ENCODE results near the gene SMIM24.
"Not testable (repeated sequence)": the region's sequence is repeated elsewhere in the genome, so short reads cannot be mapped to it uniquely, and the experiment has no call there.

SMIM24 gene

DNA sequence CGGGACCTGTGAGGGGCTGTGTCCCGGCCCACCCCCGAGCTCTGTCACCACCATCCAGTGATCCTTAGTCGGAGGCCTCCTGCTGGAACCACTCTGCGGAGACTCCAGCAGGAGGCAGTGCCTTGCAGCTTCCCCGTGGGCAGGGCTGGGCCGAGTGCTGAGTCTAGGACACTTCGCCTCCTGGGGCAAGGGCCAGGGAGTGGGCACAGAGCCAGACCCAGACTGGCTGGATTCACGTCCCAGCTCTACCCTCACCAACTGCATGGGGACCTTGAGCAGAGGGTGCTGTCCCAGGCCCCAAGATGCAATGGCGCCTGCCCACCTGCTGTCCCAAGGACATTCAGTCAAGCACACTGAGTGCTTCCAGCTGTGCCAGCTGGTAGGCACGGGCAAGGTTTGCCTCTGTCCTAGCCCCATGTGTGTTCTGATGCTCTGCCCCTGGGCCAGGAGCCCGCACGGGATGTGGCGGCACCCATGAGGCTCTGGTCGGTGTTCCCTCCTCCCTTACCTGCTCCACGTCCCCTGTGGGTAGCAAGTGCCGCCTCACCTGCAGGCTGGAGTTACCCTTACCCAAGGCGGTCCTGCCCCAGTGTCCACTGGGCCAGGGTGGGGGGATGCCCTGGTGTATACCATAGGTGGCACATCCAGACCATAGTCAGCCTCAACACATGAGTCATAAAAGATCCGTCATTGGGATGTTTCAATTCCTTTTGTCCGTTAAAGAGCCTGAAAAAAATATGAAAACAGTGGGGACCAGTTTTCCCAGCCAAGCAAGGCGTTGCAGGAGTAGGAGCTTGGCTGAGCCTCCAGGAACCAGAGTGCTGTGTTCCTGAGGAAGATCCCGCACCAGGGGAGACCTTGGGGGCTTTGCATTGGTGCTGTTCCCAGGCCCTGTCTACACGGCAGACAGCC lies 33.2 kb upstream of the SMIM24 start:
- DNase-seq: no peak

DNA sequence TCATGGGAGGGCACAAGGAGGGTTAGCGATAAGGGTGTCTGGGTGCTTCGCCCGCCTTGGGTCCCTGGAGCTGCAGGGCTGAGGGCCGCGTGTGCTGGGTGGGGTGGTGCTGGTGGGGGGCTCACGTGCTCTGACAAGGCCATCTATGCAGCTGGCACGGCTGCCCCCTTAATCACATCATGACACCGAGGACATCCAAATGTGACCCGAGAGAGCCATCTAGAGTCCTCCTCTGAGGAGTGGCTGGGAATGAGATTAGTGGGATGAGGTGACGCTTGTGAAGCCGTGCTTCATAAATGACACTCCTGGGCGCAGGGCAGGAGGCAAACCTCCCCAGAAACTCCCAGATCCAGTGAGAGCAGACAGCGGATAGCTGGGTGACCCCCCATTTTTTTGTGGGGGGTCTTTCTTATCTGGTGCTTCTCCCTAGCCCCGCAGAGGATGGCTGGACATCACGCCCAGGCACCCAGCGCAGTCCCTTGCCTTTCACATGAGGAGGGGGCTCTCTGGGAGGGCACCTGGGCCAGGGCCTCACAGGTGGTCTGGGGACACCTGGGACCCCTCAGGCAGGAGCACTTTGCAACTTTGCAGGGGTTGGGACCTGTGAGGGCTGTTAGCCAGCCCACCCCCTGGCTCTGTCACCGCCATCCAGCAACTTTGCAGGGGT lies 32.4 kb upstream of the SMIM24 start:
- no peak for DNase-seq

DNA sequence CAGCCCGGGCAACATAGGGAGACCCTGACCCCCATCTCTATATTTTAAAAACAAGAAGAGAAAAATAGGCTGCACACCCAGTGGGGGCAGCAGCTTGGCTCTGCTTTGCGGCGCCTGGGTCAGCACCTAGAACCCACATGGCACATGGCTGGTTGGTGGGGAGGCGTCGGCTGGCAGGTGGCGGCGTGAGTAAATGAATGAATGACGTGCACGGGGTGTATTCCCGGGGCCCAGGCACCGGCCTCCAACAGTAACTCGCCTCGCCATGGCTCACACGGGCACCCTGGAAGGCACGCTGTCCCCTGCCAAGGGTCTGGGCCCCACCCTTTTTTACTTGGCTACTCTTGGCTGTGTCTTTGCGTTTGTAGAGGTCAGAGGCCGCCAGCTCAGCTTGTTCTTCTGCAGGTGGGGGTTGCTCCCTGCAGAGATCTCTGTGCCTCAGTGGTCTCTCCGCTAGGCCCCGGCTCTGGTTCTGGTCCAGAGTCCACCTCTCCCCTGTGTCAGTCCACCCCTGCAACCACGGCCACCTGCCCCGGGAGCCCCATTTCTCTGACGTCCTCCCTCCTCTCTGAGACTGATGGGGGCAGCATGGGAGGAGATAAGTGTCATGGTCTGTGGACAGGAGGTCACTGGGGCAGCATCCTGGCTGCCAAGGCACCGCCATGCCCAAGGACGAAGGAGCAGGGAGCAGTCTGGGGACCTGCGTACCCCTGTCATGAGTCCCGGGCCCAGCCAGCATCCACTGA lies 31.4 kb upstream of the SMIM24 start:
- DNase-seq: no peak

- no peak for DNase-seq
Measured at GRCh38 chr19:3510727-3511126, 30.4 kb upstream of the SMIM24 start.

DNA sequence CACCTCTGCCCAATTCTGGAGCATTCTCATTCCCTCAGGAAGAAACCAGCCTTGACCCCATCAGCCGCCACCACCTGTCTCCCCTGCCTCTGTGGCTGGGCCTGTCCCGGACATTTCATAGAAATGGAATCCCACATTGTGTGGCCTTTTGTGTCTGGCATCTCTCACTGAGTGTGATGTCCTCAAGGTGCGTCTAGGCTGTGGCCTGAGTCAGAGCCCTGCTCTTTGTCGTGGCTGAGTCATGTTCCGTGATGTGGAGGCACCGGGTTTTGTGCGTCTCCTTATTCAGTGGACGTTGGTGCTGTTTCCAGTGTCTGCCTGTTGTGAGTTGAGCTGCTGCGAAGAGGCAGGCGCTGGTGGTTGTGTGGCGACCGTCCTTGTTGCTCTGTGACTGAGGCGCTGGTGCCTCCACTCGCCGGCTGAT lies 29.3 kb upstream of the SMIM24 start:
- DNase-seq: no peak

DNA sequence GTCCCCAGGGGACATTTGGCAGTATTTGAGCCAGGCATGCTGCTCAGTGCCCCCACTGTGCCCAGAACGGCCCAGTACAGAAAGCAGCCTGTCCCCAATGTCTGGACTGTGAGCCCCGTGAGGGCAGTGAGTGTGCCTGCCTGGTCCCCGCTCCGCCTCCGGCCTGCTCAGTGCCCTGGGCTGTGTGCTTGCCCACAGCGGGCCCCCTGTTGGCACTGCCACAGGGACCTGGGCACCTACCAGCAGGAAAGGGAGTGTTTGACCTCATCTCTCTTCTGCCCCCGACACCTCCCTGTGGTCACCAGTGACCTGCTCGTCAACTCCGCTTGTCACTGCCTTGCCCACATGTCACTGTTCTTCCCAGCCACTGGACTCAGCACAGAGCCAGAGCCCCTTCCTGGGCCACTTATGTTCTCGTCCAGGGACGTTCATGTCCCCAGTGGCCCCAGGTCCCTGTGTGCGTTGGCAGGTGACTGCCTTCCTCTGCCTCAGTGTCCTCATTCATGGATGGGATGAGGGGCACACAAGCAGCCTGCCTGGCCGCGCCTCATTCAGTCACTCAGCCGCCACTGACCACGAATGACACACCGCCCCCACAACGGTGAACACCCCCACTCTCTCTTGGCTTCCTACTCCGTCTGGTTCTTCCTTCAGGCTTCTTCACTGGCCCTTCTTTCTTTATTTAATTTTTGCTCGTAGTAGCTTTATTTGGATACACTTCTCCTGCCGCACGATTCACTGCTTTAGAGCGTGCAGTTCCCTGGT lies 28.6 kb upstream of the SMIM24 start:
- no peak for DNase-seq

DNA sequence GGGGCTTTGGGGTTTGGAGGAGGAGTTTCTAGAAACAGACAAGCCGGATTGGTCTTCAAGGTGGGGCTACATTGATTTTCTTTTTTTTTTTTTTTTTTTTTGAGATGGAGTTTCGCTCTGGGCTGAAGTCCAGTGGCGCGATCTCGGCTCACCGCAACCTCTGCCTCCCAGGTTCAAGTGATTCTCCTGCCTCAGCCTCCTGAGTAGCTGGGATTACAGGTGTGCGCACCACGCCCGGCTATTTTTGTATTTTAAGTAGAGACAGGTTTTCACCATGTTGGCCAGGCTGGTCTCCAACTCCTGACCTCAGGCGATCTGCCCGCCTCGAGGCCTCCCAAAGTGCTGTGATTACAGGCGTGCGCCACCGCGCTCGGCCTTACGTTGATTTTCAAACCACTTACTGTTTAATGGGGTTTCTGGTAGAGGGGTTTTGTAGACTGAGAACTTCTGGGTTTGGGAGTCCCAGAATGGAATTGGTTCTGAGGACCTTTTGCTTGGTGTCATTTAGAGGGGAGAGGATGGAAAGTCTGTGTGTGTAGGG lies 27.9 kb upstream of the SMIM24 start:
- DNase-seq: not testable (repeated sequence)

GRCh38 chr19:3507371-3508120 lies 27.2 kb upstream of the SMIM24 start:
- DNase-seq: no peak

GRCh38 chr19:3506384-3507340 lies 26.3 kb upstream of the SMIM24 start:
- no peak for DNase-seq

GRCh38 chr19:3505598-3506383 lies 25.5 kb upstream of the SMIM24 start, which contains the start of gene FZR1:
Gene FZR1, plus strand, starts transcription at chr19:3506311. Its CDS starts 16,679 bp downstream, at chr19:3522990.
- peak; percentile 95 to 96 for DNase-seq

DNA sequence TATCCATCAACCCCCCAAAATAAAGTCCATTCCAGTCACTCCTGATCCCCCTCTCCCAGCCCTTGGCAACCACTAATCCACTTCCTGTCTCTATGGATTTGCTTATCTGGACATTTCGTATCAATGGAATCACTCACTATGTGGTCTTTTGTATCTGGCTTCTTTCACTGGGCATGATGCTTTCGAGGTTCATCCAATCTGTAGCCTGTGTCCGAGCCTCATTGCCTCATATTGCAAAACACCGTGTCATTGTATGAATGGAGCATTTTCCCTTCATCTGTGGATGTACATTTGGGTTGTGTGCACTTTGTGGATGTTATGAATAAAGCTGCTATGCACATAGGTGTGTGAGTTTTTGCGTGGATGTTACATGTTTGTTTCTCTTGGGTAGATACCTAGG lies 24.4 kb upstream of the SMIM24 start:
- no peak for DNase-seq

DNA sequence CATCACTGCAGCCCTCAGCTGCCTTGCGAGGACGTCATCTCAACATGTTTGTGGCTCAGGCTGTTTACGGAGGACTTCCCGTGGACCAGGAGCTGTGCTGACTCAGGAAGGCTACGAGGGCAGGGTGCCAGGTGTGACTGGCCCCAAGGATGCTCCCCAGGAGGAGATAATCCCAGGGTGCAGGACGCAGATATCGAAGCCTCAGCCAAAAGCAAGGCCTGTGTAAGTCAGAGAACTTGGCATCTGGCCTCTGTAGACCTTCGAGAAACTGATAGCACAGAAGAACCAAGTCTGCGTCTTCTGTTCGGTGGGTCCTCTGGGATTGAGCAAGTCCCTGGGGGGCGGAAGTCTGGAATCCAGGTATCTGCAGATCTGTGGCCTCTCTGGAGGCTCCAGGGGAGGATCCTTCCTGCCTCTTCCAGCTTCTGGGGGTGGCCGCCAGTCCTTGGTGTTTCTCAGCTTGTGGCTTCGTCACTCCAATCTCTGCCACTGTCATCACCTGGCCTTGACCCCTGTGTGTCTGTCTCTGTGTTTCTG lies 22.8 kb upstream of the SMIM24 start:
- DNase-seq: no peak

DNA sequence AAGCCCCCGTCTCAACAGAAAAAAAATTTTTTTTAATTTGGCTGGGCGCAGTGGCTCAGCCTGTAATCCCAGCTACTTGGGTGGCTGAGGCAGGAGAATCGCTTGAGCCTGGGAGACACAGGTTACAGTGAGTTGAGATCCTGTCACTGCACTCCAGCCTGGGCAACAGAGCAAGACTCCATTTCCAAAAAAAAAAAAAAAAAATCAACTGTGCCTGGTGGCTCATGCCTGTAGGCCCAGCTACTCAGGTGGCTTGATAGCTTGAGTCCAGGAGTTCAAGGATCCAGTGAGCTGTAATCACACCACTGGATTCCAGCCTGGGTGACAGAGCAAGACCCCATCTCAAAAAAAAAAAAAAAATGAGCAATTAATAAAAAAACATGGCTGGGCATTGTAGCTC lies 21.5 kb upstream of the SMIM24 start:
- no peak for DNase-seq

DNA sequence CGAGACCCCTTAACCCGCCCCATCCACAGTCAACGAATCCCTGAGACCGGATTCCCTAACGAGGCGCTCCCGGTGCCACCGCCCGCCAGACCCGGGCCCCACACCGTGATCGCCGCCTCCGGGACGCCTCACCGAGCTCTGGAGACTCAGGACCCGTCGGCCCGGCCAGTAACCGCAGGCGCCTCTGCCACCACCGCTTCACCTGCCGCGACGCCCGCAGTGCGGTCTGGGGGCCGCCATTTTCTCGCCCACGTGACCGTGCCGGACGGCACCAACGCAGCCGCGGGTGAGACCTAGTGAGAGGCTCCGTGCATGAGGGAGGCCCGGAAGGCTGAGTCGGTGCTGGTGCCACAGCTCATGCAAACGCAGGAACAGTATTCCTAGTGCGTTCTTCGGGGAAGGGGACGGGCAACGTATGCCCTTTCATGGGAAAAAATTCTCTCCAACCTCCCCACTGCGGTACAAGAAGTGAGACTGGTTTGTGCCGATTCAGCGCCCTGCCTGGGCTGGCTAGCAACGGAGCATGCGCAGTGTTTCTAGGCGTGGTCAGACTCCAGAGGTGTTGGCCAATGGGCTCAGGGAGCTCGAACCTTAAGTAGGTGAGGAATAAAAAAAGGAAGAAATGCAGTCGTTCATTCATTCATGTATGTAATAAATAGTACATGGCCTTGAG lies 20.2 kb upstream of the SMIM24 start, which contains the start of gene DOHH:
Gene DOHH, minus strand, starts transcription at position 246 of the 673 bp plus-strand sequence. CDS start 3,860 bp downstream, outside the sequence.
- peak; percentile 86 to 90 for DNase-seq

- DNase-seq: no peak
Measured at GRCh38 chr19:3499738-3500428, 19.6 kb upstream of the SMIM24 start.

DNA sequence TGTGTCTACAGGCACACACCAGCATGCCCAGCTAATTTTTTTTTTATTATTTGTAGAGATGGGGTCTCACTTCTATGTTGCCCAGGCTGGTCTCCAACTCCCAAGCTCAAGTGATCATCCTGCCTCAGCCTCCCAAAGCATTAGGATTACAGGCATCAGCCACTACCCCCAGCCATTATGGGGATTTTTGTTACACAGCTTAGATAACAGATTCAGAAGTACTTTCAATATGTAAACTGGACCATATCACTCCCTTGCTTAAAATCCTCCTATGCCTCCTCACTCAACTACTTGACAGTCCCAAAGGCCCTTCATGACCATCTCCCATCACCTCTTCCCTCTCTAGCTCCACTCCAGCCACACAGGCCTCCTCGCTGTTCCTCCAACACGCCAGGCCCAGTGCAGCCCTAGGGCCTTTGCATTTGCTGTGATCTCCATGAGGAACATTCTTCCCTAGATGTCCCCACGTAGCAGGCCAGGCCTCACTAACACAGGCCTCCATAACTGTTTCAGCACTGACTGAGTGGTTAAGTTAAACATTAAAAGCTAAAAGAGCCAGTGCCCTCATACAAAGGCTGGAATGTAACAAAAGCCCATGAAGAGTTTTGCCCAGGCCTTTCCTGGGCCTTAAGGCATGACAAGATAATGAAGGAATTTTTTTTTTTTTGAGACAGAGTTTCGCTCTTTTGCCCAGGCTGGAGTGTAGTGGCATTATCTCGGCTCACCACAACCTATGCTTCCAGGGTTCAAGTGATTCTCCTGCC lies 17.6 kb upstream of the SMIM24 start:
- no peak for DNase-seq
